GM19455 (cell line): Measurements from ENCODE around the gene SPG7.
A peak's percentile ranks its signal among the peaks of the same experiment; 100 is the strongest.

Experiments used
- ATAC-seq: cut with Tn5 transposase; IDR thresholded peaks from one replicate; pipeline ENCODE4 v1.9.1; 2021; ENCODE audit not compliant: unreplicated experiment

Gene SPG7

DNA sequence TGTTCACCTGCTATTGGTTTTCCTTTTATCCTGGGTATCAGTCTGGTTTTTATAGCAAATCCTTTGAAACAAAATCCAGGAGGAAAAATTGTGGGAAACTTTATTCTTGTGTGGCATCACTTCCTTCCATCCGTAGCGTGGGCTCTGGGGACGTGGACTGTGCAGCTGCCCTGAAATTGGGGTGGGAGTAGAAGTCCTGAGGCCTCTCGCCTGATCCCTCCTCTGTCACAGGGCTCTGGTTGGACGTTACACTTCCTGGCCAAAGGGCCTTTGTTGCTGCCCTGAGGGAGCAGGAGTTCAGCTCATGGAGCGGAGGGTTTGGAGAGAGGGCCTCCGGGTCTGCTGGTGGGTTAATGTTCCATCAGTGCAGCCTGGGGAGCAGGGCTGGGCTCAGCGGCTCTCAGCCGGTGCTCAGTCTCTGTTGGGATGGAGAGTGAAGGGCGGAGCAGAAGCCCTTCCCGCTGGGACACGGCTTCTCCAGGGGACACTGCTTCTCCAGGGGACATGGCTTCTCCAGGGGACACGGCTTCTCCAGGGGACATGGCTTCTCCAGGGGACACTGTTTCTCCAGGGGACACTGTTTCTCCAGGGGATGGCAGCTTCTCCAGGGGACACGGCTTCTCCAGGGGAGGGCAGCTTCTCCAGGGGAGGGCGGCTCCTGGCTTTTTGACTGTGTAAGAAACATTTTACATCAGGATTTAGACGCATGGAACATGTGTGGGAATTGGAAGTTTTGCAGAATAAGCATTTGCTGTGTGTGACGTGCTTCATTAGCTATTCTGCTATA lies 37.0 kb downstream of the SPG7 start:
- ATAC-seq: no peak

DNA sequence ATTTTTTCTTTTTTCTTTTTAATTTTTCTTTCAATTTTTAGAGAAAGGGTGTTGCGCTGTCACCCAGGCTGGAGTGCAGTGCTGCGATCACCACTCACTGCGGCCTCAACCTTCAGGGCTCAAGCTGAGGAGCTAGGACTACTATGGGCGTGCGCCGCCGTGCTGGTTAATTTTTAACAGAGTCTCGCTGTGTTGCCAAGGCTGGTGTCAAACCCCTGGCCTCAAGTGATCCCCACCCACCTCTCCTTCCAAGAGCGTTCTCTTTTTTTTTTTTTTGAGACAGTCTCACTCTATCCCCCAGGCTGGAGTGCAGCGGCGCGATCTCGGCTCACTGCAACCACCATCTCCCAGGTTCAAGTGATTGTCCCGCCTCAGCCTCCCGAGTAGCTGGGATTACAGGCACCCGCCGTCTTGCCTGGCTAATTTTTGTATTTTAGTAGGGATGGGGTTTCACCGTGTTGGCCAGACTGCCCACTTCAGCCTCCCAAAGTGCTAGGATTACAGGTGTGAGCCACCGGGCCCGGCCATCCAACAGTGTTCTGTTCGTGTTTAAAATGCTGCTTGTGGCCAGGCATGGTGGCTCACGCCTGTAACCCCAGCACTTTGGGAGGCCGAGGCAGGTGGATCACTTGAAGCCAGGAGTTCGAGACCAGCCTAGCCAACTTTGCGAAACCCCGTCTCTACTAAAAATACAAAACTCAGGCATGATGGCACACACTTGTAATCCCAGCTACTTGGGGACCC lies 37.8 kb downstream of the SPG7 start:
- no peak for ATAC-seq

DNA sequence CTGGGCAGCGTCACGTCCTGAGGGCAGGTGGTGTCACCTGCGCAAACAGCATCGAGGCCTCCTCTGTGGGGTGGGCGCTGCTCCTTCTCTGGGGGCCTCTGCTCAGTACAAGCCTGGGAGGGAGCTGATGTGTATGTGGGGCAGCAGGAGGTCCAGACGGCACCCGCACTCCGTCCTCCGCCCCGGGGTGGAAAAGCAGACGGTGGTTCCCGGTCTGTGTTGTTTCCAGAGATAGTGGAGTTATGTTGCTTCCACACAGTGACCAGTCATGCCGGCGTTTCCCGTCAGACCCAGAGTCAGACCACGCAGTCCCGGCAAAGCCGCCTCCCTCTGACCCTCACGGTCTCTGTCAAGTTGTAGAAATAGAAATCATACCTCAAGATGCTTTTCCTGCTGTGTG lies 38.6 kb downstream of the SPG7 start:
- ATAC-seq: no peak

DNA sequence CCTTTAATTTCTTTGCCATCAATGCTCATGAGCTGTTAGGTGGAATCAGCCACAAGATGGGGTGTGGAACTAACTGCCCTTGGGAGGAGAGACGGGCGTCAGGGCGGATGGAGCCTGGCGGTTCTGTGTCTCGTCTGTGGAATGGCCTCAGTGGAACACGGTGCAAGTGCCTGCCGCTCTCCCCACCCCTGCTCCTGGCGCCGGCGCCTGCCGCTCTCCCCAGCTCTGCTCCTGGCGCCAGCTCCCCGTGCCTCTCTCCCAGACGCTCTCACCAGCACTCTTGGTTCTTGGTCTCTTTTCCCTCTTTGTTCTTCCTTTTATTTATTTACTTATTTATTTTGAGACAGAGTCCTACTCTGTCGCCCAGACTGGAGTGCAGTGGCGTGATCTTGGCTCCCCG lies 39.1 kb downstream of the SPG7 start:
- no peak for ATAC-seq

DNA sequence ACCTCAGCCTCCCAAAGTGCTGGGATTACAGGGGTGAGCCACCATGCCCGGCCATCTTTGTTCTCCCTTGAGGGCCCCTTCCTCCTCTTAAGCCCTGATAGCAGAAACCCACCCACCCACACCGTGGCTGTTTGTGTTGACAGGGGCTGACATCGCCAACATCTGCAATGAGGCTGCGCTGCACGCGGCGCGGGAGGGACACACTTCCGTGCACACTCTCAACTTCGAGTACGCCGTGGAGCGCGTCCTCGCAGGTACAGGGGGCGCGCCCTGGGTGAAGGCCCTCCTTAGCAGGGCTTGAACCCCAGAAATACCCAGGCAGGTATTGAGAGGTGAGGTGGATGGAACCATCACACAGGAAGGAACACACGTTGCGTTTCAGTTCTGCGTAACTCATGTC lies 39.7 kb downstream of the SPG7 start:
- ATAC-seq: no peak

DNA sequence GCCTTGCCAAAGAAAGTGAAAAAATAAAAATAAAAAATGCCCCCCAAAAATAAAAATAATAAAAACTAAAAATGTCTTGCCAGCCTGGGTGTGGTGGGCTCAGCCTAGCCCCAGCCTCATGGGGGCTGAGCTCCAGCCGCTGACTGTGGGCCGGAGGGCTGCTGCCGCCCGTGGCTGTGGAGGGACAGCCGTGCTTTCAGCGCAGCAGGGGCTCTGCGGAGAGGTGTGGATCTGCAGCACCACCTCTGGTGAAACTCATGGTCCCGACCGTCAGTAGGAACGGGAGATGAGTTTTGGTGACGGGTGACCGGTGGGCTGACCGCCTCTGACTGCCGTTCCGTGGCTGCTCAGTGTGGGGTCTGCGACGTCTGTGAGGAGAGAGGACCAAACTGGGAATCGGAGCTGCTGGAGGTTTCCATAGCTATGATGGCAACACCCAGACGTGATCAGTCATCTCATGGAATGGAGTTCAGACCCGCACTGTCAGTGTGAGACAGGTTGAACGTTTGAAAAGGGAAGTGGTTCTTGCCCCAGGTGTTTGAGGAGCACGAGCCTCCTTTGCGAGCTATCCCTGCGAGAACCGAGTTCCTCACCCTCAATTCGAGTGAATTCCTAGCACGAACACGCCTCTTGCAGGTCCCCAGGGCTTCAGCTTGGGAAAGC lies 40.3 kb downstream of the SPG7 start:
- no peak for ATAC-seq

DNA sequence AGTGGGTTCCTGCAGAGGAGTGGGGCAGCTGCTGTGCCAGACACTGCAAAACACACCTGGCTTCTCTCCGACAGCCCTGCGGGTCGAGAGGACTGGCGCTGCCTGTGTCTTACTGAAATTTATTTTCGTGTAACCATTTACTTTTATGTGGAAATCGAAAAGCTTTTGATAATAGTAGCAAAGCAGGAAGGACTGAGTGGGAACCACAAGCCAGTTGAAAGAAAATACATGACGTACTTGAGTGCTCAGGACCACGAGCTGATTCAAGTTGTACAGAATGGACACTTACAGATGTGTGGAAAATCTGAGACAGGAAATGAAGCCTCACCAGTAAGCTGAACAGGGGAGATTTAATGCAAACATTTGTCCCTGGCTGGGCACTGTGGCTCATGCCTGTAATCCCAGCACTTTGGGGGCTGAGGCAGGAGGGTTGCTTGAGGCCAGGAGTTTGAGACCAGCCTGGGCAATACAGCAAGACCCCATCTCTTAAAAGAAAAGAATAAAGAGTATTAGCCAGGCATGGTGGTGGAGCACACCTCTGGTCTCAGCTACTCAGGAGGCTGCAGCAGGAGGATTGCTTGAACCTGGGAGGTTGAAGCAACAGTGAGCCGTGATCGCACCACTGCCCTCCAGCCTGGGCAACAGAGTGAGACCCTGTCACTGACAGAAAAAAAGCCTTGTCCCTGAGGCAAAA lies 41.0 kb downstream of the SPG7 start:
- no peak for ATAC-seq

DNA sequence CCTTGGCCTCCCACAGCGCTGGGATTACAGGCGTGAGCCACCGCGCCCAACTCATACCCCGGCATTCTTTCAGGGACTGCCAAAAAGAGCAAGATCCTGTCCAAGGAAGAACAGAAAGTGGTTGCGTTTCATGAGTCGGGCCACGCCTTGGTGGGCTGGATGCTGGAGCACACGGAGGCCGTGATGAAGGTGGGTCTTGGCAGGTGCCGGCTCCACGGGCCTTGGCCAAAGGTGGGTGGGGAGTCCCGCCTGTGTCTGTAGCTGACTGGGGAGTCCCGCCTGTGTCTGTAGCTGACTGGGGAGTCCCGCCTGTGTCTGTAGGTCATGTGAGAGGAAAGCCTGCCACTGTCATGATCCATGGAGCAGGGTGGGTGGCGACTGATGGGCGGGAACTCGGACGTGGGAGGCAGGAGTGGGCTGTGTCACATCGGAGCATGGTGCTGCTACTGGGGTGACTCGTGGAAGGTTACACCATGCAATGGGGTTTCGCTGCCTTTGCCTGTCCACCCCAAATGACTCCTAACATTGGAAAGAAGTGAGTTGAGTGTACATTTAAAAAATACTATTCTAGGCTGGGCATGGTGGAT lies 42.3 kb downstream of the SPG7 start:
- no peak for ATAC-seq

DNA sequence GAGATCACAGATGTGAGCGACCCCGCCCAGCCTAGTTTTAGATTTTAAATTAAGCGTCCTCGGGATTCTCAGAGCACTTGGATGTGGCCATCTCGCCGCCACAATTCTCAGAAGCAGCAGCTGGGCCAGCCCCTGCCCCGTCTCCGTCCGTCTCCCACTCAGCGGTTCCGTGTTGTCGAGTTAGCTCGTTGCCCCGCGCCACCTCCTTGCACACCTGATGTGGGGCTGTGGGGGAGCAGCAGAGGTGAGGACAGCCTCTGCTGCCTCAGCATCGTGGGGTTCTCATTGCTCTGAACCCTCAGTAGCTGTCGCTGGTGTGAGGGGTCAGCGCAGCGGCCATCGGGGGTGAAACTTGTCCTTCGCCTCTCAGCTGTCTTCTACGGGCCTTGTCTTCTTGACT lies 44.1 kb downstream of the SPG7 start:
- no peak for ATAC-seq

DNA sequence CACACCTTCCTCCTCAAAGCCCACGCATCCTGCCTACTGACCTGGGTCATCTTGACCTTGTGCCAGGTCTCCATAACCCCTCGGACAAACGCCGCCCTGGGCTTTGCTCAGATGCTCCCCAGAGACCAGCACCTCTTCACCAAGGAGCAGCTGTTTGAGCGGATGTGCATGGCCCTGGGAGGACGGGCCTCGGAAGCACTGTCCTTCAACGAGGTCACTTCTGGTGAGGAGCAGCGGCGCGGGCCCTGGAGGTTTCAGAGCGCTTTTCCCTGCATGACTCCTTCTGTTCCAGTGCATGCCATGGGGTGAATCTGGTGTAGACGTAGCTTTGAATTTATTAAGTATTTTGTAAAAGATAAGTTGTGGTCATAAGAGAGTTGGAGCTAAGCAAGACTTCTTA lies 44.7 kb downstream of the SPG7 start:
- ATAC-seq: no peak

DNA sequence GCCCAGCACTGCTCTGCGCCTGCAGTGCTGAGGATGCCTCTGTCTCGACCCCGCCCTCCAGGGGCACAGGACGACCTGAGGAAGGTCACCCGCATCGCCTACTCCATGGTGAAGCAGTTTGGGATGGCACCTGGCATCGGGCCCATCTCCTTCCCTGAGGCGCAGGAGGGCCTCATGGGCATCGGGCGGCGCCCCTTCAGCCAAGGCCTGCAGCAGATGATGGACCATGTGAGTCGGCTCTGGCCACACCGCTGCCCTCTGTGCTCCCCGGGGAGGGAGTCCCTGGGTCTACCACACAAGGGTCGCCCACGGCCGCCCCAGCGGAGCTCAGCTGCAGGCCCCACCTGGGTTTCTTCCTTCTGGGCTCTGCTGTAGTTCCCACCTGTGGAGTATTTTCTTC lies 45.5 kb downstream of the SPG7 start:
- no peak for ATAC-seq

DNA sequence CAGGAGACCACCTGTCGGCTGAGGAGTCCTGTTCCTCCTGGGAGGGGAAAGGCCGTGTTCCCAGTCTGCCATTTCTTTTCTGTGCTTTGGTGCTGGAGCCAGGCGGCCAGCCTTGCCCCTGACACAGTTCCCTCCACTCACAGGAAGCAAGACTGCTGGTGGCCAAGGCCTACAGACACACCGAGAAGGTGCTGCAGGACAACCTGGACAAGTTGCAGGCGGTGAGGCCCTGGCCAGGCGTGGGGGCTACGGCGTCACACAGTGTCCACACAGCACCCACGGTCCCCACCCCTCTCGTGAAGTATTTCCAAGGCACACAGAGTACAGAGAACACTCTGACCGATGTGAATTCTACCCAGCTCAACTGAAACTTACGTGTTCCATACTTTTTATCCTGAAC lies 46.1 kb downstream of the SPG7 start:
- no peak for ATAC-seq

DNA sequence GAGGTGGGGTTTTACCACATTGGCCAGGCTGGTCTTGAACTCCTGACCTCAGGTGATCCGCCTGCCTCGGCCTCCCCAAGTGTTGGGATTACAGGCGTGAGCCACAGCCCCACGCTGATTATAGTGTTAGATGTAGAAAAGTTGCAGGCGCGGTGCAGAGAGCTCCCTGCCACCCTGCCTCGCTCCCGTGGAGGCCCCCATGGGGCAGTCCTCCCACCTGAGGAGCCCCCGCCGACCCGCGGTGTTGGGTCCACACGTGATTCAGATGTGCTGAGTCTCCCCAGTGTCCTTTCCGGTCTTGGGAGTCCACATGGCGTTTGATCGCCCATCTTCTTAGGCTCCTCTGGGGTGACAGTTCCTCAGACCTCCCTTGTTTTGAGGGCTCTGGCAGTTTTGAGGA lies 47.1 kb downstream of the SPG7 start:
- ATAC-seq: no peak

DNA sequence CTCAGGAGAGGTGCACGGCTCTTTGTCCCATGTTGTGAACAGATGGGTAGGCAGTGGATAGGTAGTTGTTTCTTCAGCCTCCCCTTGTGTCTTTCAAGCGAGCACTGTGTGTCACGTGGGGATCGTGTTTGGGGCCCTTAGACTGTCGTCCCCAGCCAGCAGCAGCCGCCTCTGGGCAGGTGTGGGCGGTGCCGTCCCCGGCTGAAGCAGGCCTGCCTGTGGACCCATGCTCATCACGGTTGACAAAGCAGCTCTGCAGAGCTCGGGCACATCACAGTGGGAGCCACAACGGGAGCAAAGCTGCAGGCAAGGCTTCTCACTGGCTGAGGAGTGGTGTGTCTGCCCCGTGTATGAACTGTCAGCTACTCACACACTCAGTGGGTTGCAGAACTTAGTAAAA lies 47.6 kb downstream of the SPG7 start:
- no peak for ATAC-seq

DNA sequence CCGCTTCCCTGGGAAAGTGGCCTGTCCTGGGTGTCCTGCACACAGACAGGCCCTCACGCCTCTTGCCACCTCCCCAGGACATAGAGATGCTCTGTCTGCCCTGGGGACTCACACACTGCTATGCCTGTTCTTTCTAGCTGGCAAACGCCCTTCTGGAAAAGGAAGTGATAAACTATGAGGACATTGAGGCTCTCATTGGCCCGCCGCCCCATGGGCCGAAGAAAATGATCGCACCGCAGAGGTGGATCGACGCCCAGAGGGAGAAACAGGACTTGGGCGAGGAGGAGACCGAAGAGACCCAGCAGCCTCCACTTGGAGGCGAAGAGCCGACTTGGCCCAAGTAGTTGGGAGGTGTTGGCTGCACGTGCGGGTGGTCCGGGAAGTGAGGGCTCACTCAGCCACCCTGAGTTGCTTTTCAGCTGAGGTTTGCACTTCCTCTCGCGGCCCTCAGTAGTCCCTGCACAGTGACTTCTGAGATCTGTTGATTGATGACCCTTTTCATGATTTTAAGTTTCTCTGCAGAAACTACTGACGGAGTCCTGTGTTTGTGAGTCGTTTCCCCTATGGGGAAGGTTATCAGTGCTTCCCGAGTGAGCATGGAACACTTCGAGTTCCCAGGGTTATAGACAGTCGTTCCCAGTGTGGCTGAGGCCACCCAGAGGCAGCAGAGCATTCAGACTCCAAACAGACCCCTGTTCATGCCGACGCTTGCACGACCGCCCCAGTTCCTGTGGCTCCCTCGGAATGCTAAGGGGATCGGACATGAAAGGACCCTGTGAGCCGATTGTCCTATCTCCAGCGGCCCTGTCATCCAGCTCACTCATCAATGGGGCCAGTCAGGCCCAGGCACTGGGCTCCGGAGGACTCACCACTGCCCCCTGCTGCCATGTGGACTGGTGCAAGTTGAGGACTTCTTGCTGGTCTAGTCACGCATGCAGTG lies 48.8 kb downstream of the SPG7 start:
- no peak for ATAC-seq

DNA sequence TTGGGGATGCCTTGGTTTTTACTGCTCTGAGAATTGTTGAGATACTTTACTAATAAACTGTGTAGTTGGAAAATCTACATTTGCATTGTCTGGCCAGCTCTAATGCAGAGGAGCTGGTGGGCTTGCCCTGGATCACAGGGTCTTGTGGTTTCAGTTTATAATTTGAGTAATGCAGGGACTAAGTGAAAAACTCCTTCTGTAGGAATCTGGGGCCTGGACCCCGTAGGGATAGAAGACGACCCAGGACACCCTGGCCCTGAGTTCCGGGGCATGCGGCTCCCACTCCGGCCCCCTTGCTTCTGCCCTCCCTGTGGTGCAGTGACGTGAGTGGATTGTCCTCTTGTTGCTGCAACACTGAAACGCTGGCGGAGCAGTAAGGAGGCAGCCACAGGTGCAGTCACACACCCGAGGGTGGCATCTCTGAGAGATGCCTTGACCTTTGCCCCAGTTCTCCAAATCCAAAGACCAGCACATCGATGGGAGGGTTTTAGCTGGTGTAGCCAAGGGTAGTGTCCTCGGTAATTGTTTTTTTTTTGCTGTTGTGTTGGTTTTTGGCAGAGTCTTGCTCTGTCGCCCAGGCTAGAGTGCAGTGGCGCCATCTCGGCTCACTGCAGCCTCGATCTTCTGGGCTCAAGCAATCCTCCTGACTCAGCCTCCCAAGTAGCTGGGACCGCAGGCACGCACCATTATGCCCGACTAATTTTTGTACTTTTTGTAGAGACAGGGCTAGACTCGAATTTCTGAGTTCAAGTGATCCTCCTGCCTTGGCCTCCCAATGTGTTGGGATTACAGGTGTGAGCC lies 49.7 kb downstream of the SPG7 start:
- ATAC-seq: no peak

DNA sequence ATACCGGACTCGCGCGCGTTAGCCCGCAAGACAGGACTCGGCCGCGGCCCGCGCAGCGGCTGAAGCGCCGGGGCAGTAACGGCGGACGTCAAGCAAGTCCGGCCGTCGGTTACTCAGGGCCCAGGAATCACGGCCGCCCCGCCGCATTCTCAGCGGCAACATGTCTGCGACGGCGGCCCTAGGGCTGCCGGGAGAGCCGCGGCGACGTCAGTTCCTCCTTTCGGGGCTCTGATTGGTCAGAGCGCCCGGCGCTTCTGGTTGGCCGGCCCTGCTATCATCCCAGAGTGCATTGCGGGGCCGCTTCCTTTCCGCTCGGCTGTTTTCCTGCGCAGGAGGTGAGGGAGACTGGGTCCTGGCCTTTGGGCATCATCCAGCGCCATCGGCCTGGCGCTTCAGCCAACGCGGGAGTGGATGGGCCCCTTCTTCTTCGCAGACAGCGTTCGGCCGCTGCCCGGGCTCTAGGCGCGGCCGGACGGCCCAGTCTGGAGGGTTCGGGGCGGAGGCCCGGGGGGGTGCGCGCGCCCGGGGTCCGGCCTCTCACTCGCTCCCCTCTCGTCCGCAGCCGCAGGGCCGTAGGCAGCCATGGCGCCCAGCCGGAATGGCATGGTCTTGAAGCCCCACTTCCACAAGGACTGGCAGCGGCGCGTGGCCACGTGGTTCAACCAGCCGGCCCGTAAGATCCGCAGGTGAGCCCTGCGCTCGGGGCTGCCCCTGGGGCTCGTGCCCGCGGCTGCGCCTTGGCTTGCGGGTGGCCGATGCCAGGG lies 52.4 kb downstream of the SPG7 start, which contains the start of gene RPL13:
TSS of gene RPL13 (plus strand) at position 305 of the 764 bp plus-strand sequence. CDS start at position 583, 278 bp downstream.
- peak; percentile 87 for ATAC-seq

DNA sequence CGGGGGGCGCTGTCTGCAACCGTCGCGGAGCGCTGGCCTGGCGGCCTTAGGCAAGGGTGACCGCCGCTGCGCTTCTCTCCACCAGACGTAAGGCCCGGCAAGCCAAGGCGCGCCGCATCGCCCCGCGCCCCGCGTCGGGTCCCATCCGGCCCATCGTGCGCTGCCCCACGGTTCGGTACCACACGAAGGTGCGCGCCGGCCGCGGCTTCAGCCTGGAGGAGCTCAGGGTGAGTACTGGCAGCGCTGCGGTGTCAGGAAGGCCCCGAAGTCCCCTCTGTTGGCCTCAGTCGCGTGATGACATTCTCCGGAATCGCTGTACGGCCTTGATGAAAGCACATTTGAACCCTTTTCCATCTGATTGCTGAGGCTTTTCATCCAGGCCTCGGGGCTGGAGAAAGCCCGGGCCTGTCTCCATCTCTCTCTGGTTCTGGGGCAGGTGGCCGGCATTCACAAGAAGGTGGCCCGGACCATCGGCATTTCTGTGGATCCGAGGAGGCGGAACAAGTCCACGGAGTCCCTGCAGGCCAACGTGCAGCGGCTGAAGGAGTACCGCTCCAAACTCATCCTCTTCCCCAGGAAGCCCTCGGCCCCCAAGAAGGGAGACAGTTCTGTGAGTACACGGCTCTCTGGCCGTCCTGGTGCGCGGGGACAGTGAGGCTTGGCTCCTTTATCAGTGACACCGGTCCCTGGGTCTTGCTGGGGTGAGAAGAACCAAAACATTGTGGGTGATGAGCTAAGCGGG lies 53.1 kb downstream of the SPG7 start:
- ATAC-seq: no peak
